Spleen (tissue), 3 donors: ENCODE results near the gene ADORA2B.

ENCODE experiments used
- POLR2A ChIP-seq, 3 donors: fragments of 450-650 bp; IDR thresholded peaks; one replicate each; pipeline ENCODE4 v1.5.1; 2017; ENCODE audit warnings: antibody characterized with exemption in 3 of 3, mild to moderate bottlenecking in 1 of 3
- POLR2AphosphoS5 ChIP-seq, 3 donors: sonication (generic); formaldehyde crosslinking; IDR thresholded peaks; one replicate each; pipeline ENCODE4 v1.5.1; 2017; ENCODE audit warnings: antibody characterized with exemption in 3 of 3

DNA sequence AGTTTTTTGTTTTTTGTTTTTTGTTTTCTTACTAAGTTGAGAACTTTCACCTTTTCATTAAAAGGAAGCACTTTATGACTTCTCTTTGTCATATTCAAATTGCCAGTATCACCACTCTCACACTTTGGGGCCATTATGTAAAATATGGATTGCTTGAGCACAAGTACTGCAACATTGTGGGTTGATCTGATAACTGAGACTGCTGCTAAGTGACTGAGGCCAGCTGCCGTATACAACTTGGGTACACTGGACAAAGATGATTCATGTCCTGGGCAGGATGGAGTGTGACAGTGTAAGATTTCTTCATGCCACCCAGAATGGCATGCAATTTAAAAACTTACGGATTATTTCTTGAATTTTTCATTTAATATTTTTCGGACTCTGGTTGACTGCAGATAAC lies 62.5 kb downstream of the ADORA2B start:
- TF ChIP-seq POLR2AphosphoS5 (IDR thresholded peaks at IDR 0.05) = no peak
- TF ChIP-seq POLR2A (IDR thresholded peaks at IDR 0.05) = no peak
